NOMO-1 treated with DMSO at 0.1 percent for 48 hours (cell line): Measurements from ENCODE around the gene NUP93.

Experiments
- DNase-seq: peaks from one replicate; lab custom pipeline; 2025; ENCODE audit not compliant: unreplicated experiment; lab: John Stamatoyannopoulos, UW

NUP93 gene

GRCh38 chr16:56741399-56741798 lies 11.5 kb downstream of the NUP93 start:
- DNase-seq: no peak

GRCh38 chr16:56742030-56742984 lies 12.4 kb downstream of the NUP93 start:
- peak; percentile 56 for DNase-seq

GRCh38 chr16:56743840-56744239 lies 13.9 kb downstream of the NUP93 start:
- no peak for DNase-seq

- DNase-seq: no peak
Observed at GRCh38 chr16:56744996-56745640, 15.2 kb downstream of the NUP93 start.

- no peak for DNase-seq
Observed at GRCh38 chr16:56747486-56748045, 17.6 kb downstream of the NUP93 start.

GRCh38 chr16:56748191-56748590 lies 18.3 kb downstream of the NUP93 start:
- DNase-seq: no peak

- DNase-seq: no peak
Observed at GRCh38 chr16:56748826-56749225, 18.9 kb downstream of the NUP93 start.

GRCh38 chr16:56749672-56750491 lies 20.0 kb downstream of the NUP93 start:
- DNase-seq: peak; percentile 37

GRCh38 chr16:56753410-56753809 lies 23.5 kb downstream of the NUP93 start:
- no peak for DNase-seq

GRCh38 chr16:56755038-56755437 lies 25.1 kb downstream of the NUP93 start:
- no peak for DNase-seq

- DNase-seq: no peak
Observed at GRCh38 chr16:56758432-56758831, 28.5 kb downstream of the NUP93 start.

GRCh38 chr16:56758930-56759329 lies 29.0 kb downstream of the NUP93 start:
- DNase-seq: no peak

- no peak for DNase-seq
Observed at GRCh38 chr16:56763291-56763916, 33.5 kb downstream of the NUP93 start.

- DNase-seq: no peak
Observed at GRCh38 chr16:56764835-56765234, 34.9 kb downstream of the NUP93 start.

GRCh38 chr16:56765949-56766348 lies 36.0 kb downstream of the NUP93 start:
- DNase-seq: no peak

- DNase-seq: no peak
Observed at GRCh38 chr16:56767024-56767423, 37.1 kb downstream of the NUP93 start.

- no peak for DNase-seq
Observed at GRCh38 chr16:56769677-56770076, 39.7 kb downstream of the NUP93 start.

- DNase-seq: no peak
Observed at GRCh38 chr16:56771558-56772279, 41.8 kb downstream of the NUP93 start.

GRCh38 chr16:56773532-56773931 lies 43.6 kb downstream of the NUP93 start:
- DNase-seq: no peak
